GM19025 (cell line): Measurements from ENCODE around the gene TMC6.
"Not testable (repeated sequence)": the region's sequence is repeated elsewhere in the genome, so short reads cannot be mapped to it uniquely, and the experiment has no call there.

ENCODE experiments used
- ATAC-seq: cut with Tn5 transposase; IDR thresholded peaks from one replicate; pipeline ENCODE4 v1.9.1; 2021; ENCODE audit warnings: mild to moderate bottlenecking, low read depth, moderate library complexity; ENCODE audit not compliant: unreplicated experiment

The TMC6 gene

GRCh38 chr17:78124081-78124835 is 4.3 kb downstream of the TMC6 start:
- no peak for ATAC-seq

DNA sequence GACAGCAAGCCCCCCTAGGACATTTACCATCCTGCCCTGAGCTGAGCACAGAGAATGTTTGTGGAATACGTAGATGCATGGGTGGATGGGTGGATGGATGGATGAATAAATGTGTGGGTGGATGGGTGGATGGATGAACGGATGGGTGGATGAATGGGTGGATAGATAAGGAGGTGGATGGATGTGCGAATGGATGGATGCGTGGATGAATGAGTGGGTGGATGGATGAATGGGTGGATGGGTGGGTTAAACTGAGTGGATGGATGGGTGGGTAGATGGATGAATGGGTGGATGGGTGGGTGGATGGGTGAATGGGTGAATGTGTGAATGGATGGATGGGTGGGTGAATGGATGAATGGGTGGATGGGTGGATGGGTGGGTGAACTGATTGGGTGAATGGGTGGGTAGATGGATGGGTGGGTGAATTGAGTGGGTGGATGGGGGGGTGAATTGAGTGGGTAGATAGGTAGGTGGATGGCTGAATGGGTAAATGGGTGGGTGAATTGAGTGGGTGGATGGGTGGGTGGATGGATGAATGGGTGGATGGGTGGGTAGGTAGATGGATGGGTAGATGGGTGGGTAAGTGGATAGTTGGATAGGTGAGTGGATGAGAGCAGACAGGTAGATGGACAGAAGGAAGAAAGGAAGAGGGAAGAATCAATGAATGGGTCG is 5.2 kb downstream of the TMC6 start:
- ATAC-seq: no peak

DNA sequence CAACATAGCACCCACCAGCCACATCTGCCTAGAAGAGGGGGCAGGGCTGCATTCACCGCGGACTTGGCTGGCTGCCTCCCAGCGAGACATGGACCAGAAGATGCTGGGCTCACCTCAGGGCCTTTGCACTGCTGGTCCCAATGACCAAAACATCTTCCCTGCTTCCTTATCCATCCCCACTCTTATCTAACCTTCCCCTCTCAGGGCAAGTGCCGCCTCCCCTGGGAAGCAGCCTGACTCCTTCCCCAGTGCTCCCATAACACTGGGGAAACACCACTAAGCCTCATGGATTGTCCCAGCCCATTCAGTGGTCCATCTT is 5.7 kb downstream of the TMC6 start:
- ATAC-seq: no peak

- no peak for ATAC-seq
Observed at GRCh38 chr17:78122216-78122930, 6.2 kb downstream of the TMC6 start.

GRCh38 chr17:78121801-78122215 is 6.7 kb downstream of the TMC6 start:
- ATAC-seq: no peak

DNA sequence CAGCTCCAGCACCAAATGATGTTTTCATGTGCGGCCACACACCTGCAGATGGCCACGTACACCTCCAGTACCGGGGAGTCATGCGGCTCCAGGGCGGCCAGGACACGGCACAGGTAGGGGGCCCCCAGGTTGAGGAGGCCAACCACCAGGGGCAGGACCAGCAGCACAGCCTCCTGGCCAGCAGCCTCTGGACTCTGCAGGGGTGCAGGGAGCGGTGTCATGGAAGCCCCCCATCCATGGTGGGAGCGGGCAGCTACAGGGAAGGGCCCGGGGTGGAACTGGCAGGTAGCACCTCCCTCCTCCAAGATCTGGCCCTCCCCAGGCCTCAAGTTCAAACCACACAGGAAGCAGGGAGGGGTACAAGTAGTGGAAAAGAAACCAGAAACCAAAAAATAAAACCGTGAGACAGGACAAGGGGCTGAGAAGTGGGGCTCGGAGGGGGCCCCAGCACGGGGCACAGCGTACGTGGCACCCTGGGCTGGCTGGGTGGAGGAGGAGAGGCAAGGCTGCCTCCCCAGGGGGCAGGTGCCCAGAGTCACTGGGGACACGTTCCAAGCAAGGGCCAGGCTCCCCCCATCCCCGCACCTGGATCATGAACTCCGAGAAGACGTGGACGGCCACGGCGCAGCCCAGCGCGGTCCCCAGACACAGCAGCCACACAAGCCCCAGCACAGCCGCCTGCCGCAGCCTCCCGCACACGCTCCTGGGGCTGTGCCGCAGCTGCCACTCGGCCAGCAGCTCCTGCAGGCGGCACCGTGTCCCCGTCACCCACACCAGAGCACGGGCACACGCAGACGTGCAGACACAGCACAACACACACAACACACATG is 7.4 kb downstream of the TMC6 start:
- ATAC-seq: no peak

DNA sequence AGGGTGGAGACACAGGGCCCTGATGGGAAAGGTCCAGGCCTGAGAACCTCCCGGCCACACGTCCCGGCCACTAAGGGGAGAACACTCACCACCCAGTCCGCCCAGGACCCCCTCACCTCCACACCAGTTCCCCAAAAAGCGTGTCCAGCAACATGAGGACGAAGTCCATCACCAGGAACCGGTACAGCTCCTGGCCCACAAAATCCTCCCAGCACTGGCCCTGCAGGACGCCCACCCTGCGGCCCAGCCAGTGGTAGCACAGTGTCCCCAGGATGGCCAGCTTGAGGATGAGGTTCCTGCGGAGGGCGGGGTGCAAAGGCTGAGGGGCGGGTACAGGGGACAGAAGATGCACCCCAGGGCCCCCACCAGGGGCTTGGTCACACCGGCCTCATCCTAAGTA is 8.0 kb downstream of the TMC6 start:
- no peak for ATAC-seq

- no peak for ATAC-seq
Observed at GRCh38 chr17:78118801-78119241, 9.7 kb downstream of the TMC6 start.

GRCh38 chr17:78117027-78117981 is 11.3 kb downstream of the TMC6 start:
- no peak for ATAC-seq

GRCh38 chr17:78116411-78116810 is 12.1 kb downstream of the TMC6 start:
- ATAC-seq: no peak

- ATAC-seq: not testable (repeated sequence)
Observed at GRCh38 chr17:78115803-78116202, 12.8 kb downstream of the TMC6 start.

DNA sequence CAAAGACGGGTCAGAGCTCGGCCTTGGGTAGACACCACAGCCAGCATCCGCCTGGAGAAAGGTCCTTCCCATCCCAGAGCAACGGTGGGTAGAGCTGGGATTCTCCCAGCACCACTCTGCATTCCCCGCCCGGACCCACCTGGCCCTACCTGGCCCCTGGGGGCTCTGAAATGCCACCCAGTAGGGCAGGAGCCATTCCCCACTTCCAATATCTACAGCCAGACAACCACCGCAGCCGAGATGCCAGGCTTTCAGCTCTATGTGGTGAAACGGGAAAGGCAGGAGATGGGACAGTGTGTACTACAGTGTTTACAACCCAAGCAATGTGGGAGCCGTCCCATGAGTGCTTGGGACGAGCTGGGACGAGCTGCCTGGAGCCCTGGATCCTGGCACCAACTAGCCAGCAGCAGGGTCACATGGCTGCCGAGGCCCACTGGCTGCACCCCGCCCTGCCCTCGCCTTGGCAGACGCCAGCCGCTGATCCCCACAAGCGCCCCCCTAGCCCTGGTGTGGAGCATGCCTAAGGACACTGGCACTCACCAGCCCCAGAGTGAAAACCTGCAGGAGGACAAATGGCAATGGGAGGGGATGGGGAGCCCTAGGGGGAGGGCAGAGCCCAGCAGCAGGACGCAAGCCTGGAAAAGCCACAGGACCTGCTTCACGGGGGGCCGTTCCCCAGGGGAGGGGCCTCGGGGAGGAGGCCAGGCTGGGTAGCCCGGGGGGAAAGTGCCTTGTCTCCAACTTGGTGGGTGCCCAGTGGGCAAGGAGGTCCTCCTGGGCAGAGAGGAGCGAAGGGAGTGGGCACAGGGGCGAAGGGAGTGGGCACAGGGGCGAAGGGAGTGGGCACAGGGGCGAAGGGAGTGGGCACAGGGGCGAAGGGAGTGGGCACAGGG is 13.5 kb downstream of the TMC6 start:
- ATAC-seq: no peak

DNA sequence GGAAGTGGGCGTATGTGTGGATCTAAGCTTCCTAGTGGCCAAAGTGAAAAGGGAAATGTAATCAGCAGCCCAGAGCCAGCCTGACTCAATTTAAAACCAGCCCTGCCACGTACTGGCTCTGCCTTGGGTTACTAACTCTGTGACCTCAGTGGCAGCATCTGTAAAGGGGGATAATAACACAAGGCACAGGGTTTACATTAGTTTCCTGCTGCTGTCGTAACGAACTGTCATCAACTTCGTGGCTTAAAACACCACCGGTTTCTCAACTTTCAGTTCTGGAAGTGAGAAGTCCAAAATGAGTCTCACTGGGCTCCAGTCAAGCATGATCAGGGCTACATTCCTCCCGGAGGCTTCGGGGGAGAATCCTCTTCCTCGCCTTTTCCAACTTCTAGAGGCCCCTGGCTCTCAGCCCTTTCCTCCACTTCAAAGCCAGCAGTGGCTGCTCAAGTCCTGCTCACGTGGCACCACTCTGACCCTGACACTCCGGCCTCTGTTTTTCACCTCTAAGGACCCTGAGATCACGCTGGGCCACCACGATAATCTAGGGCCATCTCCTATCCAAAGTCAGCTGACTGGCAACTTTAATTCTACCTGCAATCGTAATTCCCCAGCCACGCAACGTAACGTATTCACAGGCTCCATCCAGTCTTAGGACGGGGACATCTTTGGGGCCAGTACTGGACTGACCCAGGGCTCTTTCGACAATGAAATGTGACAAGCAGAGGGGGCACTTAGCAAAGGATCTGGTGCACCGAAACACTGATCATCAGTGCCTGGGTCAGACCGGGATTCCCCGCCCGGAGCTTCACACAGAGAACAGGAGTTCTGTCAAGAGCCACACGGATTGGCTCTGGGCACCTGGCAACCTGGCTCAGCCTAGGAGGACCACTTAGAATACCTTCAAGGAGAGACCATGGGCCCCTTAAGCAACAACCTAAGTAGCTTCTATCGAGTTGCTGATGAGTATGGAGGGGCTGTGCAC is 14.5 kb downstream of the TMC6 start:
- no peak for ATAC-seq

GRCh38 chr17:78112518-78113471 is 15.8 kb downstream of the TMC6 start:
- ATAC-seq: peak; percentile 62

- no peak for ATAC-seq
Observed at GRCh38 chr17:78111727-78112517, 16.6 kb downstream of the TMC6 start.
